Measurements from ENCODE around the gene NFIX.

GRCh38 chr19:12975221-12975741, 20.0 kb upstream of the NFIX start:
- TF ChIP-seq POLR2AphosphoS5 (IDR thresholded peaks at IDR 0.05; ENCODE audit: low read depth, low read length) (no peak), CTCF (IDR thresholded peaks at IDR 0.05) (no peak), SIN3A (IDR thresholded peaks at IDR 0.05; ENCODE audit: borderline replicate concordance, insufficient read depth, low read depth, low read length) (no peak)
- TF ChIP-seq, protein P1, sequence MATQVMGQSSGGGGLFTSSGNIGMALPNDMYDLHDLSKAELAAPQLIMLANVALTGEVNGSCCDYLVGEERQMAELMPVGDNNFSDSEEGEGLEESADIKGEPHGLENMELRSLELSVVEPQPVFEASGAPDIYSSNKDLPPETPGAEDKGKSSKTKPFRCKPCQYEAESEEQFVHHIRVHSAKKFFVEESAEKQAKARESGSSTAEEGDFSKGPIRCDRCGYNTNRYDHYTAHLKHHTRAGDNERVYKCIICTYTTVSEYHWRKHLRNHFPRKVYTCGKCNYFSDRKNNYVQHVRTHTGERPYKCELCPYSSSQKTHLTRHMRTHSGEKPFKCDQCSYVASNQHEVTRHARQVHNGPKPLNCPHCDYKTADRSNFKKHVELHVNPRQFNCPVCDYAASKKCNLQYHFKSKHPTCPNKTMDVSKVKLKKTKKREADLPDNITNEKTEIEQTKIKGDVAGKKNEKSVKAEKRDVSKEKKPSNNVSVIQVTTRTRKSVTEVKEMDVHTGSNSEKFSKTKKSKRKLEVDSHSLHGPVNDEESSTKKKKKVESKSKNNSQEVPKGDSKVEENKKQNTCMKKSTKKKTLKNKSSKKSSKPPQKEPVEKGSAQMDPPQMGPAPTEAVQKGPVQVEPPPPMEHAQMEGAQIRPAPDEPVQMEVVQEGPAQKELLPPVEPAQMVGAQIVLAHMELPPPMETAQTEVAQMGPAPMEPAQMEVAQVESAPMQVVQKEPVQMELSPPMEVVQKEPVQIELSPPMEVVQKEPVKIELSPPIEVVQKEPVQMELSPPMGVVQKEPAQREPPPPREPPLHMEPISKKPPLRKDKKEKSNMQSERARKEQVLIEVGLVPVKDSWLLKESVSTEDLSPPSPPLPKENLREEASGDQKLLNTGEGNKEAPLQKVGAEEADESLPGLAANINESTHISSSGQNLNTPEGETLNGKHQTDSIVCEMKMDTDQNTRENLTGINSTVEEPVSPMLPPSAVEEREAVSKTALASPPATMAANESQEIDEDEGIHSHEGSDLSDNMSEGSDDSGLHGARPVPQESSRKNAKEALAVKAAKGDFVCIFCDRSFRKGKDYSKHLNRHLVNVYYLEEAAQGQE (IDR thresholded peaks at IDR 0.05; ENCODE audit: insufficient read depth in 1 of 2, low read depth in 2 of 2, low read length in 1 of 2), result no peak

Data from Panc1 (cell line).